HG03064 (cell line): ENCODE results near the gene NPIPB8.
"Not testable (repeated sequence)": the region's sequence is repeated elsewhere in the genome, so short reads cannot be mapped to it uniquely, and the experiment has no call there.

ENCODE experiments used
- ATAC-seq: cut with Tn5 transposase; IDR thresholded peaks from one replicate; pipeline ENCODE4 v1.9.1; 2021; ENCODE audit warnings: low read depth; ENCODE audit not compliant: unreplicated experiment

Gene NPIPB8

GRCh38 chr16:28622532-28623171, 15.2 kb upstream of the NPIPB8 start:
- ATAC-seq, result not testable (repeated sequence)

GRCh38 chr16:28623172-28623711, 14.6 kb upstream of the NPIPB8 start:
- no peak for ATAC-seq

- ATAC-seq, result not testable (repeated sequence)
These were observed 7.0 kb upstream of the NPIPB8 start for GRCh38 chr16:28630905-28631304.

GRCh38 chr16:28636093-28636823, 1.6 kb upstream of the NPIPB8 start:
- not testable (repeated sequence) for ATAC-seq

- ATAC-seq, result not testable (repeated sequence)
These were observed 494 bp downstream of the NPIPB8 start for GRCh38 chr16:28638359-28638758.

- ATAC-seq, result not testable (repeated sequence)
These were observed 2.1 kb downstream of the NPIPB8 start for GRCh38 chr16:28639959-28640358.

GRCh38 chr16:28666264-28666663, 28.4 kb downstream of the NPIPB8 start:
- not testable (repeated sequence) for ATAC-seq

- not testable (repeated sequence) for ATAC-seq
These were observed 29.6 kb downstream of the NPIPB8 start for GRCh38 chr16:28667480-28667879.

GRCh38 chr16:28668199-28668598, 30.3 kb downstream of the NPIPB8 start:
- ATAC-seq, result not testable (repeated sequence)

- not testable (repeated sequence) for ATAC-seq
These were observed 50.6 kb downstream of the NPIPB8 start for GRCh38 chr16:28688327-28688952.

GRCh38 chr16:28689425-28689824, 51.6 kb downstream of the NPIPB8 start:
- ATAC-seq, result not testable (repeated sequence)

- not testable (repeated sequence) for ATAC-seq
These were observed 53.9 kb downstream of the NPIPB8 start for GRCh38 chr16:28691722-28692121.

GRCh38 chr16:28693257-28693950, 55.5 kb downstream of the NPIPB8 start:
- ATAC-seq, result not testable (repeated sequence)

- ATAC-seq, result not testable (repeated sequence)
These were observed 61.9 kb downstream of the NPIPB8 start for GRCh38 chr16:28699792-28700191.

- not testable (repeated sequence) for ATAC-seq
These were observed 62.5 kb downstream of the NPIPB8 start for GRCh38 chr16:28700349-28700748.

GRCh38 chr16:28701384-28701783, 63.5 kb downstream of the NPIPB8 start:
- ATAC-seq, result not testable (repeated sequence)

- not testable (repeated sequence) for ATAC-seq
These were observed 66.4 kb downstream of the NPIPB8 start for GRCh38 chr16:28704246-28704645.
